AG09319 (cell line): Measurements from ENCODE around the gene PHLPP1.

Source experiments
- DNase-seq: peaks from one replicate; pipeline ENCODE4 v3.0.0-alpha.2; 2010; ENCODE audit warnings: low read depth; ENCODE audit errors: extremely low read depth
- CTCF ChIP-seq: IDR thresholded peaks from 2 replicates; pipeline ENCODE4 v1.5.1; 2011; ENCODE audit warnings: low read depth, mild to moderate bottlenecking, inconsistent platforms, low read length, moderate library complexity

The PHLPP1 gene

GRCh38 chr18:62786689-62787088 lies 71.3 kb downstream of the PHLPP1 start:
- TF ChIP-seq CTCF = no peak

DNA sequence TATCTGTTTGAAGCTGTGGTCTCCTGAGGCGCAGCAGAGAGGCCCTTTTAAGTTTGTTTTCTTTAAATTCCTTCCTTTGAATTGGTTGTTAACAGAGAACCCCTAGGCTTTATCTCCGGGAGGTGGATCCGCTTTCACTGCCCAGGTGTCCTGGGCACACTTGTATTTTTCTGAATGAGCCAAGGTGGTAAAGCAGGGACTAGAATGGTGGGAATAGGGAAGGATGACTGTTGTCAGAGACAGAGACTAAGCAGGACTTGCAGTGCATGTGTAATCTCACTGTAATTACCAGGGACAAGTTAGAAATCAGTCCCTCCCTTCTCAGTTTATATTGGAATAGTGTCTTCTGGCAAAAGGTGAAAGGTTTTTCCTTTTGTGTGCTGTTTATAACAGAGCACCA lies 72.8 kb downstream of the PHLPP1 start:
- DNase-seq = no peak
- no peak for TF ChIP-seq CTCF

More at GRCh38 chr18:62786689-62787088, 71.3 kb downstream of the PHLPP1 start:
- no peak for DNase-seq

DNA sequence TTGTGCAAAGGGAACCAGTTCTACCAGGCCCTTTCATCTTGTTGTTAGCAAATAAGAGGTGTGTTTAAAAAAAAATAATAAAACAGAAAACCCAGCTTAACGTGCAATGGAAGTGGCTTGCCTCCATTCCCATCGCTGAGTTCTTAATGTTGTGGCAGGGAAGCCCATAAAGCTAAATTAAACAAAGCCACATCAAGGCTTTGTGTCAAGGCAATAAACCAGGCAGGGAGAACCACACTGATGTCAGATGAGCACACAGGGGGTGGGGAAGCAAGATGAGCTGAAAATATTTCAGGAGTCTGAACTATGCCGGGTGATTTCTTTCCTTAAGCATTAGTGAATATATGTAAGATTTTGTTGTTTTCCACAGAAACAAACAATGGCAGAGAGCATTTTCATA lies 73.5 kb downstream of the PHLPP1 start:
- no peak for DNase-seq
- TF ChIP-seq CTCF = no peak

DNA sequence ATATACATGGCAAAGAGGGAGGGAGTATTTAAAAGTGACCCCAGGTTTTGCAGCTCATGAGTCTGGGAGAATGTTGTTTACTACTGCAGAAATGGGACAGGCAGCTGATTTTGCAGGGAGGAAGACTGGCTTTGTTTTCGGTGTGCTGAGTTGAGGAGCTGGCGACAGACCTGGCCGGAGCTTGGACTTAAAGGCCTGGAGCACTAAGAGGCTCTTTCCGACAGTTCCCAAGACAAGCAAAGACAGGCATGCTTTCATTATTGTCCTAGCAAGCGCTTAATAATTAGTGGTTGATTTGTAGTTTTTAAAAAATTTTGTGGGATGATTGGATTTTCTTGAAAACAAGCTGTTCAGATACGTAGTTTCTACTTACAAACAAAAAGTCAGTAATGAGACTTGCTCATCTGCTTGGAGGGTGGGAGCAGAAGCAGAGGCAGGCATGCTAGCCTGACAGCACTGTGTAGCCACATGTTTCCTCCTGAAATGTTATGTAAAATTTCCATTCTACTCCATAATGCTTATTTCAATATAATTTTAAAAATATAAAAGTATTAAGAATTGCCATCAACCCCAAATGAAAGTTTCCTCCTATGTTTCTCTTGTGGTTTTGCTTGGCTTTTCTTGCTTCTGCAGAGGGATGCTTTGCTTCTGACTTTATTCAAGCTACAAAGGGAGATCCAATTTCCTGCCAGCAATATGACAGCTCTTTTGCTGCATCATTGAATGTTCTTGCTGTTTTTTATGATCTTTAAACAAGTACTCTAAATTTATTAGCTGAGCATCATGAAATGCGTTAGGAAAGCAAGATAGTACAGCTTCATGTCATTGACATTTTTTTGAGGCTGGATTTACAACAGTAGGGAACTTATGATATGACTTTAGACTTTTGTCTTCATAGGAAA lies 75.8 kb downstream of the PHLPP1 start:
- no peak for DNase-seq
- no peak for TF ChIP-seq CTCF

GRCh38 chr18:62792016-62792415 lies 76.7 kb downstream of the PHLPP1 start:
- DNase-seq = no peak
- TF ChIP-seq CTCF = no peak

DNA sequence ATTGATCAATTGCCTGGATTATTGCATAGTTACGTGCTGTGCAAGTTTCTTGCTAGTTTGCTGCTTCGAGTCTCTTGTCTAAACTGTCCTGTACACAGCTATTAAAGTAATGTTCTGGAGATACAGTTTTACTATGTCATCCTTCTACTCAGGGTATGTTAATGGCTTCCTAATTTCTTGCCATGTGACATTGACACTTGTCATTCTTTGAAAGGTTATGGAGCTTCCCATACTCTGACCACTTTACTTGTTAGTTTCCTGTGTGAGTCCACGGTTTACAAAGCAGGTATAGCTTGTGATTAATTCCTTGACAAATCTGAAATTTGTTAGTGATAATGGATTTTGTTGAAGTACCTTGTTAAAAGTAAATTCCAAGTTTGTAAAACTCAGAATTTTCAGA lies 80.5 kb downstream of the PHLPP1 start:
- no peak for TF ChIP-seq CTCF
- no peak for DNase-seq

- TF ChIP-seq CTCF = no peak
- no peak for DNase-seq
Measured at GRCh38 chr18:62796216-62796621, 80.9 kb downstream of the PHLPP1 start.
